Neural progenitor cell (in vitro differentiated cells): ENCODE data around the gene ZNF484.

Experiments used
- EZH2 ChIP-seq: fragments of 200-600 bp; sonication (generic); IDR thresholded peaks from 2 replicates; pipeline ENCODE4 v1.6.1; 2017; ENCODE audit warnings: antibody characterized with exemption, mild to moderate bottlenecking, moderate library complexity
- EZH2phosphoT487 ChIP-seq: fragments of 200-600 bp; sonication (generic); IDR thresholded peaks from 2 replicates; pipeline ENCODE4 v1.6.1; 2017; ENCODE audit warnings: antibody characterized with exemption
- TF ChIP-seq, protein P1 (sequence below): fragments of 200-600 bp; sonication (generic); IDR thresholded peaks from 2 replicates; pipeline ENCODE4 v1.5.1; 2017; ENCODE audit warnings: antibody characterized with exemption, mild to moderate bottlenecking

DNA sequence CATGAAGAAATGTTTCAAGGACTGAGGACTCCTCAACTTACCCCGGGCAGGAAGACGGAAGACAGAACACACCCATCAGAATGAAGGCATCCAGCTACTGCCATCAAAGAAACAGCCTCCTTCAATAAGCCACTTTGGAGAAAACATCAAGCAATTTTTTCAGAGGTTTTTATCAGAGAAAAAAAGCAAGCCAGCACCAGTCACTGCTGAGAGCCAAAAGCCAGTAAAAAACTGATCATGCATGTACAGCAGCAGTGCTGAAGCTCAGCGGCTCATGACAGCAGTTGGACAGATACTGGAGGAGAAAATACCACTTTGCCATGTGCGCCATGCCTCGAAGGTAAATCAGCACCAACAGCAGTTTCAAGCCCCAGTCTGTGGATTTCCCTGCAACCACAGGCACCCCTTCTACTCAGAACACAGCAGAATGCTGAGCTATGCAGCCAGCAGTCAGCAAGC, 10.1 kb upstream of the ZNF484 start:
- TF ChIP-seq, protein P1, sequence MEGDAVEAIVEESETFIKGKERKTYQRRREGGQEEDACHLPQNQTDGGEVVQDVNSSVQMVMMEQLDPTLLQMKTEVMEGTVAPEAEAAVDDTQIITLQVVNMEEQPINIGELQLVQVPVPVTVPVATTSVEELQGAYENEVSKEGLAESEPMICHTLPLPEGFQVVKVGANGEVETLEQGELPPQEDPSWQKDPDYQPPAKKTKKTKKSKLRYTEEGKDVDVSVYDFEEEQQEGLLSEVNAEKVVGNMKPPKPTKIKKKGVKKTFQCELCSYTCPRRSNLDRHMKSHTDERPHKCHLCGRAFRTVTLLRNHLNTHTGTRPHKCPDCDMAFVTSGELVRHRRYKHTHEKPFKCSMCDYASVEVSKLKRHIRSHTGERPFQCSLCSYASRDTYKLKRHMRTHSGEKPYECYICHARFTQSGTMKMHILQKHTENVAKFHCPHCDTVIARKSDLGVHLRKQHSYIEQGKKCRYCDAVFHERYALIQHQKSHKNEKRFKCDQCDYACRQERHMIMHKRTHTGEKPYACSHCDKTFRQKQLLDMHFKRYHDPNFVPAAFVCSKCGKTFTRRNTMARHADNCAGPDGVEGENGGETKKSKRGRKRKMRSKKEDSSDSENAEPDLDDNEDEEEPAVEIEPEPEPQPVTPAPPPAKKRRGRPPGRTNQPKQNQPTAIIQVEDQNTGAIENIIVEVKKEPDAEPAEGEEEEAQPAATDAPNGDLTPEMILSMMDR: no peak
- no peak for TF ChIP-seq EZH2
- TF ChIP-seq EZH2phosphoT487: no peak
